Keratinocyte (primary cell): ENCODE measurements around the gene CYP19A1. TPM values are rescaled to one million over a fixed set of nuclear protein-coding genes. Genes with fewer than 3 reads are reported as not detected.

Experiments used
- DNase-seq: peaks from one replicate; pipeline ENCODE4 v3.0.0-alpha.2; 2011; ENCODE audit warnings: low read depth, missing footprints, low spot score
- FAIRE-seq: peaks from 2 replicates; lab custom pipeline; 2011; peaks lifted over from hg19 to GRCh38; lab: Jason Lieb, UNC
- H2AFZ ChIP-seq: 2 replicates; pipeline ENCODE4 v1.6.0; 2012; ENCODE audit warnings: low read length, control low read depth, inconsistent platforms; ENCODE audit not compliant: control insufficient read depth
- H3K27ac ChIP-seq: 2 replicates; pipeline ENCODE4 v1.5.1; 2011; ENCODE audit warnings: low read length; ENCODE audit not compliant: control insufficient read depth, insufficient read depth
- H3K27me3 ChIP-seq: 3 replicates; pipeline ENCODE4 v1.6.0; 2011; ENCODE audit warnings: low read length; ENCODE audit not compliant: control insufficient read depth, insufficient read depth; ENCODE audit errors: extremely low read depth
- H3K36me3 ChIP-seq, 2 experiments: 2 replicates in 1 of 2; 3 replicates in 1 of 2; pipeline ENCODE4 v1.5.1; 2011; ENCODE audit warnings: low read length in 2 of 2, mild to moderate bottlenecking in 1 of 2; ENCODE audit not compliant: control insufficient read depth in 2 of 2, insufficient read depth in 2 of 2; ENCODE audit errors: extremely low read depth in 1 of 2
- H3K4me1 ChIP-seq: 3 replicates; pipeline ENCODE4 v1.5.1; 2011; ENCODE audit warnings: low read length; ENCODE audit not compliant: control insufficient read depth, insufficient read depth; ENCODE audit errors: extremely low read depth
- H3K4me2 ChIP-seq: 3 replicates; pipeline ENCODE4 v1.6.0; 2011; ENCODE audit warnings: low read depth, low read length; ENCODE audit not compliant: control insufficient read depth, insufficient read depth; ENCODE audit errors: extremely low read depth
- H3K4me3 ChIP-seq, 3 experiments: fragments of 200-600 bp in 1 of 3; sonication (generic) in 1 of 3; 2 replicates in 2 of 3; 3 replicates in 1 of 3; pipeline ENCODE4 v1.5.1; 2011 to 2016; ENCODE audit warnings: low read length in 3 of 3, mild to moderate bottlenecking in 3 of 3, control low read depth in 2 of 3, inconsistent platforms in 1 of 3, low read depth in 1 of 3, mixed read lengths in 1 of 3, mixed run types in 1 of 3, moderate library complexity in 1 of 3; ENCODE audit not compliant: control insufficient read depth in 2 of 3, insufficient read depth in 2 of 3; ENCODE audit errors: extremely low read depth in 1 of 3
- H3K79me2 ChIP-seq: 2 replicates; pipeline ENCODE4 v1.6.0; 2012; ENCODE audit warnings: low read length; ENCODE audit not compliant: control insufficient read depth, insufficient read depth
- H3K9ac ChIP-seq: 3 replicates; pipeline ENCODE4 v1.6.0; 2011; ENCODE audit warnings: low read length; ENCODE audit not compliant: control insufficient read depth, insufficient read depth; ENCODE audit errors: extremely low read depth
- H3K9me1 ChIP-seq: 3 replicates; pipeline ENCODE4 v1.6.0; 2011; ENCODE audit warnings: low read length; ENCODE audit not compliant: control insufficient read depth, insufficient read depth; ENCODE audit errors: extremely low read depth
- H3K9me3 ChIP-seq: 2 replicates; pipeline ENCODE4 v1.5.1; 2012; ENCODE audit warnings: low read depth, low read length; ENCODE audit not compliant: control insufficient read depth
- H4K20me1 ChIP-seq: 3 replicates; pipeline ENCODE4 v1.6.0; 2011; ENCODE audit warnings: low read length; ENCODE audit not compliant: control insufficient read depth, insufficient read depth; ENCODE audit errors: extremely low read depth
- CTCF ChIP-seq, 3 experiments: IDR thresholded peaks in 1 of 3; conservative IDR thresholded peaks in 1 of 3; optimal IDR thresholded peaks in 1 of 3; 2 replicates in 2 of 3; 3 replicates in 1 of 3; pipeline versions ENCODE3 to v1.5.1; 2011; ENCODE audit warnings: low read length in 3 of 3, mild to moderate bottlenecking in 3 of 3, moderate library complexity in 2 of 3, control low read depth in 1 of 3, inconsistent platforms in 1 of 3; ENCODE audit not compliant: insufficient read depth in 2 of 3; ENCODE audit errors: extremely low read depth in 1 of 3
- EZH2 ChIP-seq: IDR thresholded peaks from one replicate; pipeline ENCODE4 v1.6.1; 2012; ENCODE audit warnings: inconsistent platforms, mild to moderate bottlenecking, low read length, moderate library complexity
- dilution Hi-C: fragments of 300-500 bp; cut with MboI; formaldehyde crosslinking; loops from one replicate; pipeline ENCODE4 v1.7.0; 2020; ENCODE audit warnings: low sequenced_read_pairs; ENCODE audit not compliant: extremely low pct_ligation_motif_present
- polyA plus RNA-seq, 5 experiments: library from polyadenylated mRNA; depleted of rRNA in 3 of 5; stranded (reverse) in 3 of 5; stranded (forward) in 1 of 5; unstranded in 1 of 5; fragments of >200 nt; gene quantifications; 1 replicate in 1 of 5; 2 replicates in 3 of 5; 3 replicates in 1 of 5; pipeline versions ENCODE4 v1.2.1 to v1.2.3, GENCODE V29; 2011 to 2012; ENCODE audit warnings: missing spikeins in 2 of 5, low read depth in 1 of 5, low replicate concordance in 1 of 5

The CYP19A1 gene
- polyA plus RNA-seq, 1 donor (not counting 4 experiments of a cell fraction or from before 2014, with no cell fraction given), result not detected

DNA sequence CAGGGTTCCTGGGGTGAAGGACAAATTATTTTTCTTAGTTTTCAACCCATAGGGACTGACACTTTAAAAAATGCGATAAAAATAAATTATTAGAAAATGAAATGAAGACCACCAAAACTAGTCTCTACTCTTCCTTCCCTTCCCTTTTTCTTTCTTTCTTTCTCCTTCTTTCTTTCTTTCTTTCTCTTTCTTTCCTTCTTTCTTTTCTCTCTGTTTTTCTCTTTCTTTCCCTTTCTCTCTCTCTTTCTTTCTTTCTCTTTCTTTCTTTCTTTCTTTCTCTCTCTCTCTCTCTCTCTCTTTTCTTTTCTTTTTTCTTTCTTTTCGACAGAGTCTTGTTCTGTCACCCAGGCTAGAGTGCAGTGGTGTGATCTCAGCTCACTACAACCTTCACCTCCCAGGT lies 144.4 kb downstream of the CYP19A1 start:
- H3K9ac ChIP-seq, result no peak overlapping the region
- no peak overlapping the region for H3K4me3 ChIP-seq
- no peak for TF ChIP-seq CTCF (optimal IDR thresholded peaks at IDR 0.05 in 1 of 3, IDR thresholded peaks at IDR 0.05 in 1 of 3, conservative IDR thresholded peaks at IDR 0.05 in 1 of 3; ENCODE audit: extremely low read depth in 1 of 3, insufficient read depth in 2 of 3, low read length in 3 of 3)
- TF ChIP-seq EZH2, result no peak
- H3K9me3 ChIP-seq, result no peaks in the 10 kb centered on the region
- no peak overlapping the region for H3K27ac ChIP-seq
- H3K79me2 ChIP-seq, result no peaks in the 10 kb centered on the region
- FAIRE-seq (no peak), DNase-seq (no peak)
- no peaks in the 10 kb centered on the region for H3K9me1 ChIP-seq
- H4K20me1 ChIP-seq, result no peaks in the 10 kb centered on the region
- H3K27me3 ChIP-seq, result peaks cover 21% of the 10 kb centered on the region
- H2AFZ ChIP-seq, result no peak overlapping the region
- H3K4me1 ChIP-seq, result peaks cover 15% of the 10 kb centered on the region
- dilution Hi-C loops, result no loop called here
- no peak overlapping the region for H3K4me2 ChIP-seq
- no peaks in the 10 kb centered on the region for H3K36me3 ChIP-seq

GRCh38 chr15:51193526-51193925 lies 144.9 kb downstream of the CYP19A1 start:
- Histone ChIP-seq H3K9ac (no peak overlapping the region), H3K4me2 (no peak overlapping the region), H3K36me3 (no peaks in the 10 kb centered on the region), H4K20me1 (no peaks in the 10 kb centered on the region), H3K4me1 (peaks cover 15% of the 10 kb centered on the region), H3K27me3 (peaks cover 21% of the 10 kb centered on the region), H2AFZ (no peak overlapping the region), H3K4me3 (no peak overlapping the region), H3K27ac (no peak overlapping the region), H3K9me3 (no peaks in the 10 kb centered on the region), H3K79me2 (no peaks in the 10 kb centered on the region), H3K9me1 (no peaks in the 10 kb centered on the region)
- dilution Hi-C loops, result no loop called here
- no peak for DNase-seq
- no peak for TF ChIP-seq CTCF (optimal IDR thresholded peaks at IDR 0.05 in 1 of 3, IDR thresholded peaks at IDR 0.05 in 1 of 3, conservative IDR thresholded peaks at IDR 0.05 in 1 of 3; ENCODE audit: extremely low read depth in 1 of 3, insufficient read depth in 2 of 3, low read length in 3 of 3)
- no peak for TF ChIP-seq EZH2
- FAIRE-seq, result no peak
